ENCODE measurements around the gene RERE.
A peak's percentile ranks its signal among the peaks of the same experiment; 100 is the strongest.

Gene RERE

GRCh38 chr1:8684590-8684989 is 132.8 kb downstream of the RERE start:
- DNase-seq, result no peak

DNA sequence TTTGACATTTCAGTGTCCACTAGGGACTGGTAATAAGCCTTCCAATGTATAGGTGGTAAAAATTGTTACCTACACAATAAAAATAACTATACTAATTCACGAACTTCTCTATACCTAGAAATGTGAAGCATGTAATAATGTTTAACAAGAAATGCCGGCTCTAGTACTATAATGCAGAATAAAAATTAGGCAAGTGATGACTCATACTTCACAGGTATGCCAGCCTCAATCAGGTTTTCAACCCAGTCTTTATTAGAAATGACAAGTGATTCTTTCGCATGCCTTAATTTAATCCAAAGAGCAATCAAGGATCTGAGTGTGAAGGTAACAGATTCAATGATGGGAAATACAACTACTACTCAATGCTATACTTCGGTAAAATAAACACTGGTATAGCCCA is 134.9 kb downstream of the RERE start:
- DNase-seq, result no peak

DNA sequence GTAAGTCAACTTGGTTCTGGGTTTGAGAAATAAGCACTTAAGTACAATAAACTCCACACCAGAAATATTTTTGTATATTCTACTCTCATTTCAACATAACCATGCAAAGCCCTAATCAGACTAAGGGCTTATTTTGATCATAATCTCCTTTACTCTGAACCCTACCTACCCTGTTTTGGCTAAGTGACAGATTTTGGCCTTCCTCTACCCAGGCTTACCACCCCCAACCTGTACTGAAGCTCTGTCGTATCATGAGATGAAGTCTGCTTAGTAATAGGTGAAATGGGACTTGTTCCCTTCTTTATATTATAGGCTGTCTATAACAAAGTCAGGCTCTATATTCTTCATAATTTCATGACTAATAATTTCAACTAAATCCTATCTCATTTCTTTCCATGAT is 135.5 kb downstream of the RERE start:
- no peak for DNase-seq

- DNase-seq, result peak; percentile 48
Measured at GRCh38 chr1:8680664-8681650, 136.5 kb downstream of the RERE start.

- DNase-seq, result no peak
Measured at GRCh38 chr1:8679929-8680663, 137.3 kb downstream of the RERE start.

GRCh38 chr1:8679395-8679800 is 138.0 kb downstream of the RERE start:
- no peak for DNase-seq

DNA sequence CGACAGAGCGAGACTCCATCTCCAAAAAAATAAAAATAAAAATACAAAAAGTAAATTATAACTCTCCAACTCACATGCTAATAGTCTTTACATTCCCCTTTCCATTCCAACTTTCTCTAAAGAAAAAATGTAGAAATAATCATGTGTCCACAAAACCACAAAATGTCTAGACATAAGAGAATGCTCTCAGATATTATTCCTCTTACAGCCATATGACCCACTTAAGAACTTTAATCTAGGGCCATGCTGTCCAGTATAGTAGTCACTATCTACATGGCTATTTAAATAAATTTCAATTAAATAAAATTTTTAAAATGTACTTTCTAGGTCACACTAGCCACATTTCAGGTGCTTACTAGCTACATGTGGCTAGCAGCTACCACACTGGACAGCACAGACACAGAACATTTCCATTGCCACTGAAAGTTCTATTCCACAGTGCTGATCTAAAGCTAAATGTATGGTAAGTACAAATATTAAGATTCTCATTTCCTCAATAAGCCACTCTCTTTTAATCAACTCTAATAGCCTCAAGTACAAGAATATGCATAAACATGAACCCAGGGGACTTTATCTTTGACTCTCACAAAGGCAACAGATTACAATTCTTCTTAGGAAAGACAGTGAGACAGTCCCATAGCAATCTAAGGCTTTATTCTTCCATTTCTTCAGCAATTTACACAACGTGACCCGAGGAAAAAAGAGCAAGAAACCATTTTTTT is 138.6 kb downstream of the RERE start:
- no peak for DNase-seq

GRCh38 chr1:8677782-8678181 is 139.7 kb downstream of the RERE start:
- DNase-seq, result no peak

DNA sequence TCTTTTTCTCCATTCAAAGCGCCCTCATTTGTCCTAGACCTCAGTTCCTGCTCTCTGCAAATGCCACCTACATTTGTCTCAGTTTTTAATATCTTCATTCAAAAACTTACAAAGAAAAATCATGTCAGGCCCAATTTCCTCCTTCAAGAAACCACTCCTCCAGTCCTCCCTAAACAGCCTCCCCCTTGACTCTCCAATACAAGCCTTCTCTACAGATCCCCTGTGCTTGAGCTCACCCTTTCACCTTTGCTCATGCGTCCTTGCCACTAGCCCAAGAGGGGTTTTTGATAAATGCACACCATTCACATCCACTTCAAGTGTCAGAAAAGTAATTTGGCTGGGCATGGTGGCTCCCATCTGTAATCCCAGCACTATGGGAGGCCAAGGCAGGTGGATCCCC is 140.6 kb downstream of the RERE start:
- no peak for DNase-seq

GRCh38 chr1:8676072-8676471 is 141.4 kb downstream of the RERE start:
- DNase-seq, result no peak

DNA sequence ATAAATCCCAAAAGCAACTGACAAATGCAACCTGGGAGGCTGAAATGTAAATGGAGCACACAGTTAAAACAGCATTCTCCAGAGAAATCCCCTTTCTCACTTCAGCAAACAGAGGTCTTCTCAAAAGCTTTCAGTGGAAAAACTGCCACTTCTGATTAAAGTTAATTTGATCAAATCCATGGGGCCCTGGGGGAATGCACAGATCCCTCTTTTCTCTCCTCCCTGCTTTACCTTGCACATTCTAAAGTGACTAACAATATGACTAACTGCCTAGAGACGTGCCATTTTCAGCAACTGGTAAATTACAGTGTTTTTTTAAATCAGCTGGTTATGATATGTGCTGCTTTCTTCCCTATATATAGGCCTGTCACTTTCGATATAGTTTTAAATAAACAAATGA is 142.5 kb downstream of the RERE start:
- no peak for DNase-seq

DNA sequence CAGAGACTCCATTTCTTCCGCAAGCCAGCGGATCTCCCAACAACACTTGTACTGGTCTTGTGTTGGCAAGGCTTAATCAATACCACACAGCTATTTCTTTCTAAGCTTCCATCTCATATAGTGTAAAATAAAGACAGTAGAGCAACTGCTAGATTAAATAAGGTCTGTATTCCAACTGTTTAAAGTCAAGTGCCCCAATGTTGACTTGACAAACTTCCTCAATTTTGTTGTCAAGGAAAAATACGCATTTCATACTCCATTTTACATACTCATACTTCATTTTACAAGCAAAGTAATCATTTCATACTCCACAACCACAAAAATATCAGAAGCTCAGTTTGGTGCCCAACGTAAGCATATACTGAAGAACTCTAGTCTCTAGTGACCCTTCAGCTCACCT is 143.0 kb downstream of the RERE start:
- no peak for DNase-seq

DNA sequence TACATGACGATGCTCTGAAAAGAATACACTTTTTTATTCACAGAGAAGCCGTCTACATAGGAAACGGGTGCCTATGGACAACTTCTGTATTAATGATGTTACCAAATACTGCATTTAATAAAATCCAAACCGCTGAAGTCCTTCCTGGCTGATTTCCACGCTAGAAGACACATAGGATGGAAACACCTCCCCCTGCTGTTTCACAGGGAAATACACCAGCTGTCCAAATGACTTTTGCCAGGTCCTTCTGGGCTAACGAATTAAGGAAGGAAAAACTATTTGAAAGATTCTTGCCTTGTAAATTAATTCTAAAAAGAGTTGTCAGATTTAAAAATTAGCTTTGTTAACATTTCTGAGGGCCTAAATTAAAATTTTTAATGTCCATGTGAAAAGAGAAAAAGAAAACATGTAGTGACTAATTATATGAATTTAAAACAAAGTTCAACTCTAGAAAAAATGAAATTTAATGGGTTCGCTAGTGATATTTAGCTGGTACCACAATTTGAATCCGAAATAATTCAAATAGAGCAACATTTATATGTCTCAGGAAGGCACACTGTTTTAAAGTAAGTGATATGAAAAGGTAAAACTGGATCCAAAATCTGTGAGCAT is 146.0 kb downstream of the RERE start:
- peak; percentile 55 for DNase-seq

- DNase-seq, result no peak
Measured at GRCh38 chr1:8670371-8670818, 147.0 kb downstream of the RERE start.

DNA sequence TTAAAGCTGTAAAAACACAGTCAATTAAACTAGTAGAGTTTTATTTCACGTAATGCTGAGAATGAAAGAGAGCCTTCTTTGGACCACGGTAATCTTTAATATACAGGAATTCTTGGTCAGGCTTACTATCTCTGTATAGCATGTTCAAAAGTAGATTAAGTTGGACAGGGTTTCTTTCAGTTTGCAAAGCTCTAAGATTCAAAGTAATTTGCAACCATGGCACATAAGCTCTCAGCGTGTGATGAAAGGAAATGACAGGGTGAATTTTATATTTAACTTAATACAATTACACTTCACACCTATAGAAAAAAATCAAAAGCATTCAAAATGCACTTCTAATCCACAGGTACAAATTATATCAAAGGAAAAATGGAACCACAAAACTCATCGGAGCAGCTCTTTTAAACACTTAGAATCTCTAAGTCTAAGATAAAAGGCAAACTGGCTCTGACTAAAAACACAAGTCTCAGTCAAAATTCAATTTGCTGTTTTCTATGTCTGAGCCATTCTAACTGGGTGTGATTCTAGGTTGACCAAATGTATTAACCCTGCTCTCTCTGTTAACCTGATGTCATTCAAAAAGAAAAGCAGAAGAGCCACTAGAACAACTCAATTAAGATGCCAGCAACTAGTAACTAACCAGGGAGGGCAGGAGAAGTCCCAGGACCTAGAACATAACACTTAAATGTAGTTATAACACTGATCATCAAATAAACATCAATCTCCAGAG is 147.7 kb downstream of the RERE start:
- DNase-seq, result no peak

- no peak for DNase-seq
Measured at GRCh38 chr1:8667869-8668594, 149.4 kb downstream of the RERE start.

DNA sequence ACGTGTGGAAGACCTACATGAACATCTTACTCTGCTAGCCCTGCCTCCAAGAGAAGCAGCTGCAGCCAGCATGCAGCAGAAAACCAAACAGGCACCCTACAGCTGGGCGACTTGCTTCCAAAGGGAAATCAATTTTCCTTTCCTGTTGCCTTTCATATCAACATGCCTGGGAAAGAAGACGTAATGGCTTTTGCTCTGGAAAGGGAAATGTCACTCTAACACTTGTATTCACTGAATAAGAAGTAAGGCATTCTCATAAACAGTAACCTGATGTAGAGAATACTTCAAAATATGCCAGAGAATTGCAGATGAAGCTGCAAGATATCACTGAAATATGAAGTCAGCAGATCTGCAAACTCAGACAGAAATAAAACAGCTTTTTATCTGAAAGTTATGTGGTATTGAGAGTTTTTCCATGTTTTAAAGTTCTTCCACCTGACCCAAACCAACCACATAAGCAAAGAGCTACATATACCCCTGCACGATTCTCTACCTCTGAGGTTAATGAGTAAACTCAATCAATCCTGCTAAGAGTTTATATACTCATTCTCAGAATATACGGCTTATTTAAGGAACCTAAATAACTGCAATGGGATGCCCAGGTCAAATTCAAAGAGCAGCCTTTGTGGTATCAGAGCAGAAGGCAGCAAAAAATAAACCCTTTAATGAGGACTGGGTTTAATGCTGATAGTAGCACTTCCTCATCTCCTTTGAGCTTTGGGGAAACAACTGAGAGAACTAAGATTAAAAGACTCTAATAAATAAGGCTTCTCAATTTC is 150.9 kb downstream of the RERE start:
- DNase-seq, result no peak

DNA sequence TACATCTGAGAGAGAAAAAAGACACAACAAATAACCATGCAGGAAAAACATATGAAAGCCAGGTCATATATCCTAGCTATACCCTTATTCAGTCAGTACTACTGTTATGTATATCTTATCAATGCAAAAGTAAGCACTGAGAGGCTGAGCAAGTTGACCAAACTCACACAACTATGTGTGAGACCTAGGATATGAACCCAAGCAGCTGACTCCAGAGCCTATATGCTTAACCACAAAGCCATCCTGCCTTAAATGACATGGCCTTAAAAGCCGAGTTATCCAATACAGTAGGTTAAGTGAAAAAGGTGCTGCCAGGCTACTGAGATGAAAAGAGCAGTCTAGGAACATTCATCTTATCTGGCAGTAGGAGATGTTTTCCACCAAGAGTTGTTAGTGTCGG is 151.6 kb downstream of the RERE start:
- no peak for DNase-seq

GRCh38 chr1:8664887-8665286 is 152.6 kb downstream of the RERE start:
- DNase-seq, result no peak

- no peak for DNase-seq
Measured at GRCh38 chr1:8663915-8664329, 153.5 kb downstream of the RERE start.

Measured in NCI-H1105 treated with DMSO at 0.1 percent for 48 hours (cell line).